ENCODE data around the gene SLC26A2. TPM values are rescaled to one million over a fixed set of nuclear protein-coding genes. Genes with fewer than 3 reads are reported as not detected.

The SLC26A2 gene
- total RNA-seq, 2 experiments from 2014 or later, result 2.1 to 2.8 TPM

DNA sequence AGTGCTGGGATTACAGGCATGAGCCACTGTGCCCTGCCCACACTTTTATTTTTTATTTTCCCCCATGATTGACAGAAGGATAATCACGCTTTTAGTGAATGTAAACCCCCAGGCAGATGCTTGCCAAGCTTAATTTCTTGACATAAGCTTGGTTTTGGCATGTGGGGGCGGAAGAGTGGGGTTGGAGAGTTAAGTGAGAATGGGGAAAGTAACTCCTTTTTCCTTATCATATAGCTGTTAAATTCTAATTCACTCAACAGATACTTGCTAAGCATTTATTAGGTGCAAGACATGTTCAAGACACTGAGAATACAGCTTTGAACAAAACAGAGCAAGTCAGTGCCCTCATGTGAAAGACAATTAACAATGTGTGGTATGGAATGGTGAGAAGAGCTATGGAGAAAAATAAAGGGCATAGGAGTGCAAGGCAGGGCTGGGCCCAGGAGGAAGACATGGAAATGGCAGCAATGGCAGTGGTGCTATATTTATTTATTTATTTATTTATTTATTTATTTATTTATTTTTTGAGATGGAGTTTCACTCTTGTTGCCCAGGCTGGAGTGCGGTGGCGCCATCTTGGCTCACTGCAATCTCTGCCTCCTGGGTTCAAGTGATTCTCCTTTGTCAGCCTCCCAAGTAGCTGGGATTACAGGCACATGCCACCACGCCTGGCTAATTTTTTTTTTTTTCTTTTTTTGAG is 2.2 kb downstream of the SLC26A2 start:
- Histone ChIP-seq H3K4me1 (ENCODE audit: insufficient read depth, low read length, poor library complexity, severe bottlenecking) (peaks cover 9% of the 10 kb centered on the region), H2AFZ (ENCODE audit: low read length) (no peak overlapping the region), H3K4me3 (ENCODE audit: low read depth, low read length, poor library complexity, severe bottlenecking) (no peak overlapping the region), H4K20me1 (ENCODE audit: insufficient read depth, low read length) (no peaks in the 10 kb centered on the region), H3K36me3 (ENCODE audit: insufficient read depth, low read length) (no peaks in the 10 kb centered on the region), H3K9me2 (ENCODE audit: insufficient read depth, low read length) (no peaks in the 10 kb centered on the region), H3K27ac (ENCODE audit: low read depth, low read length, poor library complexity, severe bottlenecking) (no peak overlapping the region), H3K9me3 (ENCODE audit: low read length) (no peaks in the 10 kb centered on the region), H3K4me2 (ENCODE audit: low read length) (no peak overlapping the region), H3K79me2 (ENCODE audit: insufficient read depth, low read depth, low read length) (no peaks in the 10 kb centered on the region)
- ChIA-PET POLR2A (interaction anchor here (0.7 to 0.9 kb wide), 4 partner anchors 27 to 551 kb away, joined by 3 to 4 read pairs (median 3); no protein-coding TSS in a partner anchor), CTCF (ENCODE audit: unreplicated experiment) (interaction anchor here (1.0 to 1.2 kb wide), 2 partner anchors 10 to 35 kb away, joined by 3 read pairs; no protein-coding TSS in a partner anchor)
- no TSS peak for BruUV-seq (replicated peaks)
- TF ChIP-seq EZH2phosphoT487 (IDR thresholded peaks at IDR 0.05; ENCODE audit: borderline replicate concordance, low read depth, low read length), result no peak
- TF ChIP-seq CTCF (conservative IDR thresholded peaks at IDR 0.05; ENCODE audit: low read length), result no peak
- intact Hi-C loops (cut with micrococcal nuclease; ENCODE audit: unreplicated experiment), result loop anchor here (5.0 to 10.0 kb wide), 2 partner anchors 100 to 128 kb away; no protein-coding TSS in a partner anchor
- no peak for DNase-seq (ENCODE audit: low spot score)

- no peaks in the 10 kb centered on the region for H4K20me1 ChIP-seq (ENCODE audit: insufficient read depth, low read length)
- H3K9me3 ChIP-seq (ENCODE audit: low read length), result no peaks in the 10 kb centered on the region
- H2AFZ ChIP-seq (ENCODE audit: low read length), result no peak overlapping the region
- H3K27ac ChIP-seq (ENCODE audit: low read depth, low read length, poor library complexity, severe bottlenecking), result no peak overlapping the region
- no peak overlapping the region for H3K4me2 ChIP-seq (ENCODE audit: low read length)
- no peaks in the 10 kb centered on the region for H3K9me2 ChIP-seq (ENCODE audit: insufficient read depth, low read length)
- BruUV-seq (replicated peaks), result no TSS peak
- no peak for DNase-seq (ENCODE audit: low spot score)
- H3K4me3 ChIP-seq (ENCODE audit: low read depth, low read length, poor library complexity, severe bottlenecking), result no peak overlapping the region
- intact Hi-C loops (cut with micrococcal nuclease; ENCODE audit: unreplicated experiment), result loop anchor here (5.0 to 10.0 kb wide), 2 partner anchors 101 to 129 kb away; no protein-coding TSS in a partner anchor
- TF ChIP-seq EZH2phosphoT487 (IDR thresholded peaks at IDR 0.05; ENCODE audit: borderline replicate concordance, low read depth, low read length) (no peak), CTCF (conservative IDR thresholded peaks at IDR 0.05; ENCODE audit: low read length) (no peak)
- H3K4me1 ChIP-seq (ENCODE audit: insufficient read depth, low read length, poor library complexity, severe bottlenecking), result peaks cover 9% of the 10 kb centered on the region
- H3K36me3 ChIP-seq (ENCODE audit: insufficient read depth, low read length), result no peaks in the 10 kb centered on the region
- ChIA-PET POLR2A (interaction anchor here (0.8 kb wide), 1 partner anchor 9 kb away, joined by 3 read pairs; no protein-coding TSS in a partner anchor), CTCF (ENCODE audit: unreplicated experiment) (no interaction called here)
- no peaks in the 10 kb centered on the region for H3K79me2 ChIP-seq (ENCODE audit: insufficient read depth, low read depth, low read length)
Observed at GRCh38 chr5:149963729-149964128, 3.2 kb downstream of the SLC26A2 start.

DNA sequence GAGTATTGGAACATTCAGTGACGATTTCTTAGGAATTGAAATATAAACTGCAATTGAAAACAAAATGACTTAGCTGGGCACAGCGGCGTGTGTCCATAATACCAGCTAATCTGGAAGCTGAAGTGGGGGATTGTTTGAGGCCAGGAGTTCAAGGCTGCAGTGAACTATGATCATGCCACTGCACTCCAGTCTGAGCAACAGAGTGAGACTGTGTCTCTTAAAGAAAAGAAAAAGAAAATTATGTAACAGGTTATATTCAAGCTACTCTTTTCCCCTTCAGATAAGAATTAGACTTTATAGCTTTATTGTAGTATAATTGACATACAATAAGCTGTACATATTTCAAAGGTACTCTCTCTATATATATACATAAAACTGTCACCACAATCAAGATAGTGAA is 6.4 kb downstream of the SLC26A2 start:
- DNase-seq (ENCODE audit: low spot score), result no peak
- TF ChIP-seq EZH2phosphoT487 (IDR thresholded peaks at IDR 0.05; ENCODE audit: borderline replicate concordance, low read depth, low read length), result no peak
- TF ChIP-seq CTCF (conservative IDR thresholded peaks at IDR 0.05; ENCODE audit: low read length), result no peak
- ChIA-PET CTCF (ENCODE audit: unreplicated experiment) (no interaction called here), POLR2A (no interaction called here)
- no peak overlapping the region for H3K27ac ChIP-seq (ENCODE audit: low read depth, low read length, poor library complexity, severe bottlenecking)
- no TSS peak for BruUV-seq (replicated peaks)
- H2AFZ ChIP-seq (ENCODE audit: low read length), result no peak overlapping the region
- no peak overlapping the region for H3K4me3 ChIP-seq (ENCODE audit: low read depth, low read length, poor library complexity, severe bottlenecking)
- no peak overlapping the region for H3K4me2 ChIP-seq (ENCODE audit: low read length)
- H3K36me3 ChIP-seq (ENCODE audit: insufficient read depth, low read length), result no peaks in the 10 kb centered on the region
- H3K79me2 ChIP-seq (ENCODE audit: insufficient read depth, low read depth, low read length), result no peaks in the 10 kb centered on the region
- H4K20me1 ChIP-seq (ENCODE audit: insufficient read depth, low read length), result no peaks in the 10 kb centered on the region
- H3K9me2 ChIP-seq (ENCODE audit: insufficient read depth, low read length), result no peaks in the 10 kb centered on the region
- no peaks in the 10 kb centered on the region for H3K9me3 ChIP-seq (ENCODE audit: low read length)
- intact Hi-C loops (cut with micrococcal nuclease; ENCODE audit: unreplicated experiment), result loop anchor here (10.0 kb wide), 1 partner anchor 132 kb away; no protein-coding TSS in a partner anchor
- no peaks in the 10 kb centered on the region for H3K4me1 ChIP-seq (ENCODE audit: insufficient read depth, low read length, poor library complexity, severe bottlenecking)
